Gastroesophageal sphincter (tissue), 3 donors: Measurements from ENCODE around the gene CREM.

Experiments used
- CTCF ChIP-seq, 4 experiments: fragments of 200-600 bp in 2 of 4; fragments of 450-650 bp in 2 of 4; sonication (generic) in 1 of 4; IDR thresholded peaks; one replicate each; pipeline ENCODE4 v1.5.1; 2017 to 2019; ENCODE audit warnings: antibody characterized with exemption in 4 of 4, mild to moderate bottlenecking in 2 of 4, moderate library complexity in 2 of 4
- EP300 ChIP-seq: sonication (generic); formaldehyde crosslinking; IDR thresholded peaks from one replicate; pipeline ENCODE4 v1.6.1; 2017; ENCODE audit warnings: antibody characterized with exemption, mild to moderate bottlenecking
- POLR2A ChIP-seq, 2 donors: fragments of 450-650 bp; IDR thresholded peaks; one replicate each; pipeline ENCODE4 v1.6.1; 2017; ENCODE audit warnings: antibody characterized with exemption in 2 of 2, mild to moderate bottlenecking in 2 of 2, moderate library complexity in 1 of 2
- POLR2AphosphoS5 ChIP-seq: sonication (generic); formaldehyde crosslinking; IDR thresholded peaks from one replicate; pipeline ENCODE4 v1.6.1; 2017; ENCODE audit warnings: antibody characterized with exemption

- TF ChIP-seq POLR2A (IDR thresholded peaks at IDR 0.05): no peak
- TF ChIP-seq CTCF (IDR thresholded peaks at IDR 0.05): no peak
- no peak for TF ChIP-seq EP300
- TF ChIP-seq POLR2AphosphoS5: no peak
These were observed 2.6 kb downstream of the CREM start for GRCh38 chr10:35129185-35129674.
